Stimulated activated naive CD4-positive, alpha-beta T cell treated with Interleukin-2 at 50 U/mL for 16 hours (primary cell): ENCODE results near the gene INTS6.

Source experiments
- DNase-seq: peaks from one replicate; lab custom pipeline; 2025; lab: John Stamatoyannopoulos, UW

Gene INTS6

GRCh38 chr13:51452361-51453206 lies at the start of gene INTS6:
Gene INTS6 (minus strand): TSS chr13:51453036. CDS start chr13:51452525, 511 bp downstream.
- peak; percentile 98 for DNase-seq

- DNase-seq, result no peak
Observed at GRCh38 chr13:51502153-51502651, 49.4 kb upstream of the INTS6 start.

- no peak for DNase-seq
Observed at GRCh38 chr13:51501592-51502152, 48.8 kb upstream of the INTS6 start.

GRCh38 chr13:51501096-51501495 lies 48.3 kb upstream of the INTS6 start:
- DNase-seq, result no peak

- no peak for DNase-seq
Observed at GRCh38 chr13:51500687-51501086, 47.9 kb upstream of the INTS6 start.

- DNase-seq, result no peak
Observed at GRCh38 chr13:51499841-51500240, 47.0 kb upstream of the INTS6 start.

- no peak for DNase-seq
Observed at GRCh38 chr13:51495316-51495715, 42.5 kb upstream of the INTS6 start.

- DNase-seq, result no peak
Observed at GRCh38 chr13:51494156-51494555, 41.3 kb upstream of the INTS6 start.

- no peak for DNase-seq
Observed at GRCh38 chr13:51488212-51488611, 35.4 kb upstream of the INTS6 start.

- DNase-seq, result no peak
Observed at GRCh38 chr13:51481656-51482055, 28.8 kb upstream of the INTS6 start.

GRCh38 chr13:51479199-51479523 lies 26.3 kb upstream of the INTS6 start:
- no peak for DNase-seq

GRCh38 chr13:51478418-51479198 lies 25.8 kb upstream of the INTS6 start:
- no peak for DNase-seq

GRCh38 chr13:51477653-51478324 lies 25.0 kb upstream of the INTS6 start:
- DNase-seq, result no peak

GRCh38 chr13:51477149-51477548 lies 24.3 kb upstream of the INTS6 start:
- no peak for DNase-seq

- DNase-seq, result no peak
Observed at GRCh38 chr13:51475727-51476501, 23.1 kb upstream of the INTS6 start.

GRCh38 chr13:51469790-51470189 lies 17.0 kb upstream of the INTS6 start:
- DNase-seq, result no peak

- DNase-seq, result no peak
Observed at GRCh38 chr13:51467730-51468129, 14.9 kb upstream of the INTS6 start.

GRCh38 chr13:51465124-51465523 lies 12.3 kb upstream of the INTS6 start:
- no peak for DNase-seq

- DNase-seq, result no peak
Observed at GRCh38 chr13:51457086-51457815, 4.4 kb upstream of the INTS6 start.

GRCh38 chr13:51456510-51456909 lies 3.7 kb upstream of the INTS6 start:
- no peak for DNase-seq

- no peak for DNase-seq
Observed at GRCh38 chr13:51455532-51455931, 2.7 kb upstream of the INTS6 start.
